Calu3 (cell line): ENCODE data around the gene NEXN. TPM values are rescaled to one million over a fixed set of nuclear protein-coding genes. Genes with fewer than 3 reads are reported as not detected.

Experiments
- BruUV-seq: library from RNA; stranded (reverse); fragments of 400-500 nt; replicated peaks from 2 replicates; lab custom pipeline; 2021; lab: Mats Ljungman, UMichigan
- CTCF ChIA-PET: fragments of 300-600 bp; sonication (Branson Sonifier 250); formaldehyde crosslinking; loops from one replicate; lab custom pipeline; 2022; ENCODE audit warnings: antibody characterized with exemption; lab: Charles Lee
- DNase-seq: peaks from one replicate; pipeline ENCODE4 v3.0.0; 2022
- H3K27ac Mint-ChIP-seq: one replicate; pipeline ENCODE4 v1.8.0; 2022; ENCODE audit warnings: mixed read lengths; ENCODE audit not compliant: unreplicated experiment
- H3K27me3 Mint-ChIP-seq: one replicate; pipeline ENCODE4 v1.8.0; 2022; ENCODE audit warnings: mixed read lengths; ENCODE audit not compliant: unreplicated experiment
- H3K36me3 Mint-ChIP-seq: one replicate; pipeline ENCODE4 v1.8.0; 2022; ENCODE audit warnings: mild to moderate bottlenecking, moderate library complexity, mixed read lengths; ENCODE audit not compliant: insufficient read depth, unreplicated experiment
- H3K4me1 Mint-ChIP-seq: one replicate; pipeline ENCODE4 v1.8.0; 2022; ENCODE audit warnings: mild to moderate bottlenecking, low read depth, mixed read lengths; ENCODE audit not compliant: unreplicated experiment
- H3K4me3 Mint-ChIP-seq: one replicate; pipeline ENCODE4 v1.8.0; 2022; ENCODE audit warnings: mild to moderate bottlenecking, low read depth, moderate library complexity, mixed read lengths; ENCODE audit not compliant: unreplicated experiment
- H3K9me3 Mint-ChIP-seq: one replicate; pipeline ENCODE4 v1.8.0; 2022; ENCODE audit warnings: low read depth, mixed read lengths; ENCODE audit not compliant: unreplicated experiment
- CTCF ChIP-seq: fragments of 200-600 bp; IDR thresholded peaks from one replicate; pipeline ENCODE4 v1.8.0; 2022; ENCODE audit warnings: antibody characterized with exemption; ENCODE audit not compliant: unreplicated experiment
- intact Hi-C: fragments of 100-400 bp; cut with micrococcal nuclease; formaldehyde crosslinking; loops from one replicate; pipeline ENCODE4 v1.10.0; 2022; ENCODE audit not compliant: unreplicated experiment
- total RNA-seq: library from RNA; stranded (reverse); gene quantifications from 2 replicates; pipeline ENCODE4 v1.2.3, GENCODE V29; 2022

The NEXN gene
- total RNA-seq, 1 experiment from 2014 or later = 2.0 TPM

- CTCF ChIA-PET = interaction anchor here (0.7 to 1.1 kb wide), 2 partner anchors 64 to 1980 kb away, joined by 8 to 9 read pairs; no protein-coding TSS in a partner anchor
- H3K27ac Mint-ChIP-seq = peak overlapping the region; percentile 66
- no peaks in the 10 kb centered on the region for H3K27me3 Mint-ChIP-seq
- DNase-seq = peak; percentile 28
- peaks cover 33% of the 10 kb centered on the region for H3K4me1 Mint-ChIP-seq
- no TSS peak for BruUV-seq
- H3K36me3 Mint-ChIP-seq = peaks cover 20% of the 10 kb centered on the region
- H3K4me3 Mint-ChIP-seq = peak overlapping the region; percentile 85
- TF ChIP-seq CTCF = no peak
- H3K9me3 Mint-ChIP-seq = no peaks in the 10 kb centered on the region
- intact Hi-C loops = no loop called here
Observed at GRCh38 chr1:77888781-77889642, 588 bp downstream of the NEXN start.

GRCh38 chr1:77889671-77890070, 1.2 kb downstream of the NEXN start:
- no peak for TF ChIP-seq CTCF
- no TSS peak for BruUV-seq
- Mint-ChIP-seq H3K9me3 (no peaks in the 10 kb centered on the region), H3K27ac (peak overlapping the region; percentile 66), H3K4me1 (peaks cover 33% of the 10 kb centered on the region), H3K27me3 (no peaks in the 10 kb centered on the region), H3K36me3 (peaks cover 20% of the 10 kb centered on the region), H3K4me3 (peak overlapping the region; percentile 85)
- peak; percentile 12 for DNase-seq
- CTCF ChIA-PET = interaction anchor here (0.5 kb wide), 1 partner anchor 142 kb away, joined by 3 read pairs; no protein-coding TSS in a partner anchor
- intact Hi-C loops = no loop called here

- no peak for TF ChIP-seq CTCF
- Mint-ChIP-seq H3K27ac (no peak overlapping the region), H3K4me1 (peaks cover 33% of the 10 kb centered on the region), H3K27me3 (no peaks in the 10 kb centered on the region), H3K9me3 (no peaks in the 10 kb centered on the region), H3K36me3 (peaks cover 20% of the 10 kb centered on the region), H3K4me3 (no peak overlapping the region)
- CTCF ChIA-PET = no interaction called here
- intact Hi-C loops = no loop called here
- no TSS peak for BruUV-seq
- DNase-seq = no peak
Observed at GRCh38 chr1:77891200-77891599, 2.8 kb downstream of the NEXN start.

- TF ChIP-seq CTCF = no peak
- H3K27ac Mint-ChIP-seq = no peak overlapping the region
- no peaks in the 10 kb centered on the region for H3K27me3 Mint-ChIP-seq
- no peaks in the 10 kb centered on the region for H3K36me3 Mint-ChIP-seq
- no TSS peak for BruUV-seq
- CTCF ChIA-PET = interaction anchor here (0.8 to 1.1 kb wide), 2 partner anchors 12 to 215 kb away, joined by 3 read pairs; no protein-coding TSS in a partner anchor
- H3K4me3 Mint-ChIP-seq = no peak overlapping the region
- no peaks in the 10 kb centered on the region for H3K9me3 Mint-ChIP-seq
- peaks cover 9% of the 10 kb centered on the region for H3K4me1 Mint-ChIP-seq
- intact Hi-C loops = loop anchor here (1.0 to 10.0 kb wide), 3 partner anchors 74 to 315 kb away; no protein-coding TSS in a partner anchor
- no peak for DNase-seq
Observed at GRCh38 chr1:77899647-77900320, 11.4 kb downstream of the NEXN start.
